GM12872 (cell line): ENCODE data around the gene ACTR6.

ENCODE experiments used
- TF ChIP-seq, protein P1 (sequence below): IDR thresholded peaks from 3 replicates; pipeline ENCODE4 v1.5.1; 2011; ENCODE audit warnings: low read depth, mild to moderate bottlenecking, low read length, moderate library complexity; ENCODE audit not compliant: insufficient read depth

Gene ACTR6

DNA sequence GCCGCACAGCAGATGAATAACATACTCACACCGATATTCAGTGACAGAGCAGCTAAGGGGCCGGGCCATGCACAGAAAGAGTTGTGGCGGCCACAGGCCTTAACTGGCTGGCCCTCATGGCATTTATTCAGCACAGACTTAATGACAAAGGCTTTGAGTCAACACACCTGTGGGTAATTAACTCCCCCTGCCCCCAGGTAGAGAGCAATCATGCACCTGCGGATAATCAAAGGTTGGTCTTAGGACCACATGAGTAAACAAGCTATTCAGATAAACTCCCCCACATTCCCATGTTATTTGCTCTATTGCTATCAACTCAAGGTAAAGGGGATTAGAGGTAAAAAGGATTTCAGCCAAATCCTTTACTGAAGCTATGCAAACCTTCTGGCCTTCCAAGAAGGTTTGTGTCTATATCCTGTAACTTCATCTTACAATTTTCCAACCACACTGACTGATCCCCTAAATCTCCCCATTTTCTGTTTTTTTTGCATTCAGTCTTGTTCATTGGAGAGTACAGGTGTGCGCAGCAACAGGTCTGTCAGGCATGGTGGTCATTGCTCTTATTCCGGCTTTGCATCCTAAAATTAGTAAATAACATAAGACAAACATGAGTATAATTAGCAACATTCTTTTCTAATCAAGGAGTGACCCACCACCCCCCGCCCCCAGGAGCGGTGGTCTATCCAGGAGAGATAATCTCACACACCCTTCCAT lies 41.1 kb upstream of the ACTR6 start:
- TF ChIP-seq, protein P1, sequence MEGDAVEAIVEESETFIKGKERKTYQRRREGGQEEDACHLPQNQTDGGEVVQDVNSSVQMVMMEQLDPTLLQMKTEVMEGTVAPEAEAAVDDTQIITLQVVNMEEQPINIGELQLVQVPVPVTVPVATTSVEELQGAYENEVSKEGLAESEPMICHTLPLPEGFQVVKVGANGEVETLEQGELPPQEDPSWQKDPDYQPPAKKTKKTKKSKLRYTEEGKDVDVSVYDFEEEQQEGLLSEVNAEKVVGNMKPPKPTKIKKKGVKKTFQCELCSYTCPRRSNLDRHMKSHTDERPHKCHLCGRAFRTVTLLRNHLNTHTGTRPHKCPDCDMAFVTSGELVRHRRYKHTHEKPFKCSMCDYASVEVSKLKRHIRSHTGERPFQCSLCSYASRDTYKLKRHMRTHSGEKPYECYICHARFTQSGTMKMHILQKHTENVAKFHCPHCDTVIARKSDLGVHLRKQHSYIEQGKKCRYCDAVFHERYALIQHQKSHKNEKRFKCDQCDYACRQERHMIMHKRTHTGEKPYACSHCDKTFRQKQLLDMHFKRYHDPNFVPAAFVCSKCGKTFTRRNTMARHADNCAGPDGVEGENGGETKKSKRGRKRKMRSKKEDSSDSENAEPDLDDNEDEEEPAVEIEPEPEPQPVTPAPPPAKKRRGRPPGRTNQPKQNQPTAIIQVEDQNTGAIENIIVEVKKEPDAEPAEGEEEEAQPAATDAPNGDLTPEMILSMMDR = no peak

DNA sequence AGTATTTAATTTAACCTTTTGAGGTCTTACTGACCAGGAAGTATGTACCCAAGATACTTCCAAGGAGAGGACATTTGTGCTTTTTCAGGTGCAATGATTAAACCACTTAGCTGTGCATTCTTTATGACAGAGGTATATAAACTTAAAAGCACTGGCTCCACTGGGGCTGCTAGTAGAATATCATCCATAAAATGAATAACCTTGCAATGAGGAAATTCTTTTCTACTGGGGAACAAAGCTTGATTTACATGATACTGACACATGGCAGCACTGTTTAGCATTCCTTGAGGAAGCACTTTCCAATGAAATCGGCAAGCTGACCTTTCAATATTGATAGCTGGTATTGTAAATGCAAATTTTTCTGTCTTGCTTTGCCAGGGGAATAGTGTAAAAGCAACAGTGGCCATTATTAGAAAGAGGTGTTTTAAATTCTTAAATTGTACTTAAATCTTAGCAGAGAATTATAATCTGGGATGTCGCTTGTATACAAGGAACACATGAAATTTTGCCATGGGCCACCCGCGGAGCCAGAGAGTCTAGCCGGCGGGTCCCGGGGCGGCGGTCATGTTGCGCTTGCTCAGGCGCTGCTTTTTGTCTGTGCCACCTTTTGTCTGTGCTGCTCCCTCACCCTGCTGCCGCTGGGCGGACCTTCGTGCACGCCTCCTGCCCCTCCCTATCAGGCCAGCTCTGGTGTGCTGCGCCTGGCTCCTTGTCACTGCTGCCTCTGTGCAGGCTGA lies 37.0 kb upstream of the ACTR6 start:
- TF ChIP-seq, protein P1 = peak; percentile 26; the same call in 2 of the 3 replicates

DNA sequence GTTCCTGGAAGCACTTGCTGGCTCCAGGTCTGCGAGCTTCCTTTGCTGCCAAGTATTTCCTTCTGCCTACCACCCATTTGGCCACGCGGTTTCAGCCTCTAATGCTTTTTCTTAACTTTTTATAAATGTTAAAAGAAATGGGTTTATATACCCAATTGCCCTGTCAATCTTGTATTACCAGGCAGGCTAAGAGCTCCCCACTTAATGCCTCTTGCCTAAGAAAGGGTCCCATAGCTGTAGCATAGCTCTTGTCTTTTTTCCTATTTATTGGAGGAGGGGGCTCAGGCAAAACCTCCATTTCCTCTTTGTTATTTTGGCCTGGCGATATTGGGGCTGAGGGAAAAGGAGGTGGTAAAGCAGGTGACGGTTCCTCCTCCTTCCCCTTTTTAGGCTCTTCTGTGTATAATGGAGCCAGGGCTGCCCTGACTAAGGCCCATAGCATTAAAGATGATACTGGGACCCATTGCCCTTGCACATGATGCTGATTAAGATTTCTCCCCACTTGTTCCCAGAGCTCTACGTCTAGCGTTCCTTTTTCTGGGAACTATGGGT lies 36.4 kb upstream of the ACTR6 start:
- TF ChIP-seq, protein P1 = no peak

DNA sequence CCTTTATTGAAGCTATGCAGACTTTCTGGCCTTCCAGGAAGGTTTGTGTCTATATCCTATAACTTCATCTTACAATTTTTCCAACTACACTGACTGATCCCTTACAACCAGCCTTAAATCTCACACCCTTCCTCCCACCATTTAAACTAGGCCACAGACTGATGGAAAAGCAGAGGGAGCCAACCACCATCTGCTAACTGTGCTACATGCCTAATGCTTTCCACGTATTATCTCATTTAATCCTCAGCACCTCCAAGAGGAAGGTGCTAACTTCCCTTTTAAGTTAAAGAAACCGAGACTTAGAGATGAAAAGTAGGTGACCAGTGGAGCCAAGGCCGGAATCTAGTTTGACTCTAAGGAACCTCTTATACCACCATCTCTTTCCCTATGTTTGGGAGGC lies 35.3 kb upstream of the ACTR6 start:
- TF ChIP-seq, protein P1 = no peak

DNA sequence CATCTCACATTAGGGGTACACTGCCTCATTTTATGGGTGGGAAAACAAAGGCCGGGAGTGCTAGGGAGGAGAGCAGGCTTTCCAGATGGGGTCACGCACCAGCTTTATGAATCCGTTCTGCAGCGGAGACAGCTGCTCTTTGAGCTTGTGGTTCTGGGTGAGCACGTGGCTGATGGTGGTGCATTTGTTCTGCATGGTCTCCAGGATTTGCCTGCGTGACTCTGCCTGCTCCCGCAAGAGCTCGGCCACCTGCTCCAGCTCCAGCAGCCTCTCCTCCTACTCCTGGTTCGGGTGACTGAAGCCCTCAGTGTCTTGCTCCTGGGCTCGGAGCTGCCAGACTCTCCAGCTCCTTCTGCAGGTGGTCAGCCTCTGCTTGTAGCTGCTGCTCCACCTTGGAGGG lies 34.4 kb upstream of the ACTR6 start:
- TF ChIP-seq, protein P1 = no peak

DNA sequence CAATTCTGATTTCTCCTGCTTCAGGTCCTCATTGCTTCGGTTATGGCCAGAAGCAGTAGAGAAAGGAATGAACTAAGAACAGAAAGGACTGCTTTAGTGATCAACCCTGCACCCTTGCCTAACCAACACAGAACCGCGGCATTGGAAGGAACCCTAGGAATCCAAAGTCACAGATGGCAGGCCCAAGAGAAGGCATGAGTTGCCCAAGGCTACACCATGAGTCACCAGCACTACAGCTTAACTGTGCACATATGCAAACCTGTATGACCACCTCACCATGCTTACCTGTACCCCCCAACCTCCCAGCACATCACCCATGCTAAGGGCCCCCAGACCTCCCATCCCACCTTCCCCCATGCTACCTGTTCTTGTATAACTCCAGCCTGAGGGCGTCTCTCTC lies 32.1 kb upstream of the ACTR6 start:
- TF ChIP-seq, protein P1 = no peak

DNA sequence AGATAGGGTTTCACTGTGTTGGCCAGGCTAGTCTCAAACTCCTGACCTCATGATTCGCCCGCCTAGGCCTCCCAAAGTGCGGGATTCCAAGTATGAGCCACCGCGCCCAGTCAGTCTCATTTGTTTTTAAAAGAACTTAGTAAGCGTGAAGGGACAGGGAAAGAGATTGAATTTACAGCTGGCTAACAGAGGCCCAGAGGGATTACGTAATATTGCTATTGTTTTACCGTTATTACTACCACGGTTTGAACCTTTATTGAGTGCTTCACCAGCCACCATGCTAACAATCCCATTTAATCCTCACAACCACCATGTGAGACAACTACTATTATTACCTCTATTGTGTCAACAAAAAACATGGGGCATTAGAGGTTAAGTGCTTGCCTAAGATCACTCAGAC lies 31.3 kb upstream of the ACTR6 start:
- TF ChIP-seq, protein P1 = no peak
